Gastrocnemius medialis (tissue), 4 donors: ENCODE results near the gene MN1.

ENCODE experiments used
- POLR2A ChIP-seq, 2 donors: fragments of 450-650 bp; IDR thresholded peaks; one replicate each; pipeline ENCODE4 v1.6.1; 2017; ENCODE audit warnings: antibody characterized with exemption in 2 of 2, mild to moderate bottlenecking in 2 of 2, moderate library complexity in 2 of 2
- TF ChIP-seq, protein P1 (sequence below), 5 experiments: fragments of 450-650 bp in 3 of 5; fragments of 200-600 bp in 2 of 5; sonication (generic) in 2 of 5; IDR thresholded peaks in 4 of 5; conservative IDR thresholded peaks in 1 of 5; 1 replicate in 4 of 5; 2 replicates in 1 of 5; pipeline ENCODE4 v1.5.1; 2016 to 2019; ENCODE audit warnings: antibody characterized with exemption in 5 of 5, mild to moderate bottlenecking in 3 of 5, moderate library complexity in 3 of 5

DNA sequence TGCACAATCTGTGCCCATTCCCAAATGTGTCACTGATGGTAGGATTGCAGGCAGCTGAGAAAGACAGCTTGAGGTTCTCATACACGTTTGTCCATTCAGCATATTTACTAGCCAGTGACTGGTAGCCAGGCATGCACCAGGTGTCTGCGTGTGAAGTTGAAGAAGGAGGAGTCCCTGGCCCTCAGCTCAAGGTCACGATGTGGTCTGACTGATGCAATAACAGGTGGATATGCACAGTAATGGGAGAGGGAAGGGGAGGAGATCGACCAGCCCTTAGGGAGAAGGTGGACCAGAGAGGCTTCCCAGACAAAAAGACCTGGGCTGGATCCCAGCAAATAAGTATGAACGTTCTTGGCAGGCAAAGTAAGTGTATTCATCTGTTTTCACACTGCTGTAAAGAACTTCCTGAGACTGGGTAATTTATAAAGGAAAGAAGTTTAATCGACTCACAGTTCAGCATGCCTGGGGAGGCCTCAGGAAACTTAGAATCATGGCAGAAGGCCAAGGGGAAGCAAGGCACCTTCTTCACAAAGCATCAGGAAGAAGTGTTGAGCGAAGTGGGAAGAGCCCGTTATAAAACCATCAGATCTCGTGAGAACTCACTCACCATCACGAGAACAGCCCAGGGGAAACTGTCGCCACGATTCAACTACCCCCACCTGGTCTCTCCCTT, 96.0 kb downstream of the MN1 start:
- TF ChIP-seq POLR2A (IDR thresholded peaks at IDR 0.05) = peak in 1 of 2 donors; percentile 7
- TF ChIP-seq, protein P1, sequence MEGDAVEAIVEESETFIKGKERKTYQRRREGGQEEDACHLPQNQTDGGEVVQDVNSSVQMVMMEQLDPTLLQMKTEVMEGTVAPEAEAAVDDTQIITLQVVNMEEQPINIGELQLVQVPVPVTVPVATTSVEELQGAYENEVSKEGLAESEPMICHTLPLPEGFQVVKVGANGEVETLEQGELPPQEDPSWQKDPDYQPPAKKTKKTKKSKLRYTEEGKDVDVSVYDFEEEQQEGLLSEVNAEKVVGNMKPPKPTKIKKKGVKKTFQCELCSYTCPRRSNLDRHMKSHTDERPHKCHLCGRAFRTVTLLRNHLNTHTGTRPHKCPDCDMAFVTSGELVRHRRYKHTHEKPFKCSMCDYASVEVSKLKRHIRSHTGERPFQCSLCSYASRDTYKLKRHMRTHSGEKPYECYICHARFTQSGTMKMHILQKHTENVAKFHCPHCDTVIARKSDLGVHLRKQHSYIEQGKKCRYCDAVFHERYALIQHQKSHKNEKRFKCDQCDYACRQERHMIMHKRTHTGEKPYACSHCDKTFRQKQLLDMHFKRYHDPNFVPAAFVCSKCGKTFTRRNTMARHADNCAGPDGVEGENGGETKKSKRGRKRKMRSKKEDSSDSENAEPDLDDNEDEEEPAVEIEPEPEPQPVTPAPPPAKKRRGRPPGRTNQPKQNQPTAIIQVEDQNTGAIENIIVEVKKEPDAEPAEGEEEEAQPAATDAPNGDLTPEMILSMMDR (IDR thresholded peaks at IDR 0.05 in 4 of 5, conservative IDR thresholded peaks at IDR 0.05 in 1 of 5) = no peak
